Ovary (tissue), 9 donors: ENCODE data around the gene CHD6. TPM values are rescaled to one million over a fixed set of nuclear protein-coding genes. Genes with fewer than 3 reads are reported as not detected.

Experiments used
- DNase-seq, 5 donors: peaks; one replicate each; pipeline ENCODE4 v3.0.0-alpha.2; 2019 to 2020
- H3K27ac ChIP-seq, 2 donors: fragments of 200-600 bp; one replicate each; pipeline versions ENCODE4 v1.5.1 to v1.8.0; 2019 to 2022
- H3K27me3 ChIP-seq: fragments of 200-600 bp; one replicate; pipeline ENCODE4 v1.8.0; 2022
- H3K36me3 ChIP-seq: fragments of 200-600 bp; sonication (generic); one replicate; pipeline ENCODE4 v1.5.1; 2019
- H3K4me1 ChIP-seq: one replicate; pipeline ENCODE4 v1.8.1; 2013; ENCODE audit warnings: mild to moderate bottlenecking, moderate library complexity; ENCODE audit not compliant: insufficient read depth
- H3K4me3 ChIP-seq: fragments of 200-600 bp; sonication (generic); one replicate; pipeline ENCODE4 v1.5.1; 2017
- H3K9me3 ChIP-seq, 2 donors: fragments of 200-600 bp in 1 of 2; sonication (generic) in 1 of 2; one replicate each; pipeline versions ENCODE4 v1.5.1 to v1.8.1; 2013 to 2019; ENCODE audit warnings: mild to moderate bottlenecking in 1 of 2, moderate library complexity in 1 of 2
- CTCF ChIP-seq, 3 donors: fragments of 450-650 bp in 2 of 3; fragments of 200-600 bp in 1 of 3; IDR thresholded peaks; one replicate each; pipeline versions ENCODE4 v1.5.1 to v1.8.0; 2016 to 2022; ENCODE audit warnings: antibody characterized with exemption in 3 of 3, mild to moderate bottlenecking in 1 of 3
- EP300 ChIP-seq: sonication (generic); formaldehyde crosslinking; IDR thresholded peaks from one replicate; pipeline ENCODE4 v1.6.1; 2017; ENCODE audit warnings: antibody characterized with exemption
- POLR2A ChIP-seq: fragments of 450-650 bp; IDR thresholded peaks from one replicate; pipeline ENCODE4 v1.6.1; 2017; ENCODE audit warnings: antibody characterized with exemption, mild to moderate bottlenecking, moderate library complexity
- WGBS, 3 donors: extraction: QIAGEN DNeasy Blood & Tissue Kit in 1 of 3; methylation state at CpG; one replicate each; pipeline versions ENCODE4 v1.1.5 to v1.1.7; 2013 to 2017; 5-methylcytosine and 5-hydroxymethylcytosine counted together
- intact Hi-C, 4 donors: fragments of 100-400 bp; cut with DNase I; formaldehyde crosslinking; loops; one replicate each; pipeline versions ENCODE4 v1.11.0 to v1.15.1; 2022 to 2023
- polyA plus RNA-seq, 2 donors: library from polyadenylated mRNA; stranded (reverse); fragments of 200-250 nt in 1 of 2; fragments of 350-450 nt in 1 of 2; fragmentation: Illumina TruSeq in 1 of 2; extraction: RNeasy Lipid Tissue Mini Kit (QIAGEN cat#74804) in 1 of 2; gene quantifications; one replicate each; pipeline ENCODE4 v1.2.3, GENCODE V29; 2013 to 2014
- total RNA-seq, 7 donors: library from RNA; depleted of rRNA in 2 of 7; stranded (reverse); fragments of >200 nt in 2 of 7; fragmentation: NEBNext Ultra II Directional in 3 of 7; extraction: Animal tissue kit (Norgen Biotek cat#: 25700) in 3 of 7; gene quantifications; one replicate each; pipeline versions ENCODE4 v1.1.0 to v1.2.4, GENCODE V29; 2016 to 2023
- donor health status: DM: no; HTN: no; CAD: no; lungs with moderate emphysema.
- donor health status: DM: no; HTN: no; CAD: no.
- donor health status: Bipolar disorder and iron deficiency.
- donor health status: DM: yes; HTN: yes; CAD: no.
- donor health status: DM: no; HTN: no; CAD: no.
- donor health status: DM: yes; HTN: yes; CAD: no.

Gene CHD6
- total and polyA plus RNA-seq, 9 donors = 12.1 to 82.4 (median 52.7) TPM

- H3K27ac ChIP-seq = no peak overlapping the region
- WGBS, 3 donors = 69 to 79% (median 73%) methylated on average over 5 of the region's 5 CpGs
- H3K27me3 ChIP-seq = no peaks in the 10 kb centered on the region
- no peak overlapping the region for H3K4me3 ChIP-seq
- intact Hi-C loops = no loop called here
- no peak for TF ChIP-seq EP300
- TF ChIP-seq POLR2A = no peak
- no peak for TF ChIP-seq CTCF (IDR thresholded peaks at IDR 0.05)
- H3K9me3 ChIP-seq = peaks cover 0 to 5% of the 10 kb centered on the region in 2 donors
- peak in 1 of 5 donors; percentile 2 for DNase-seq
- H3K36me3 ChIP-seq = no peaks in the 10 kb centered on the region
- H3K4me1 ChIP-seq = peaks cover 2% of the 10 kb centered on the region
These were observed 248.0 kb downstream of the CHD6 start for GRCh38 chr20:41370176-41370575.

GRCh38 chr20:41369673-41370072 lies 248.5 kb downstream of the CHD6 start:
- H3K9me3 ChIP-seq = peaks cover 0 to 5% of the 10 kb centered on the region in 2 donors
- TF ChIP-seq POLR2A (no peak), EP300 (no peak), CTCF (IDR thresholded peaks at IDR 0.05) (no peak)
- intact Hi-C loops = no loop called here
- peaks cover 2% of the 10 kb centered on the region for H3K4me1 ChIP-seq
- no peak overlapping the region for H3K27ac ChIP-seq
- H3K36me3 ChIP-seq = no peaks in the 10 kb centered on the region
- peak in 1 of 5 donors; percentile 2 for DNase-seq
- WGBS, 3 donors = 74 to 84% (median 78%) methylated on average over 2 of the region's 2 CpGs
- H3K4me3 ChIP-seq = no peak overlapping the region
- H3K27me3 ChIP-seq = no peaks in the 10 kb centered on the region

- Histone ChIP-seq H3K9me3 (peaks cover 0 to 5% of the 10 kb centered on the region in 2 donors), H3K4me1 (no peaks in the 10 kb centered on the region), H3K4me3 (no peak overlapping the region), H3K27me3 (no peaks in the 10 kb centered on the region), H3K27ac (no peak overlapping the region), H3K36me3 (no peaks in the 10 kb centered on the region)
- intact Hi-C loops = no loop called here
- peak in 1 of 5 donors; percentile 1 for DNase-seq
- WGBS, 3 donors = 91 to 95% (median 93%) methylated on average over 3 of the region's 3 CpGs
- TF ChIP-seq POLR2A (no peak), EP300 (no peak), CTCF (IDR thresholded peaks at IDR 0.05) (no peak)
These were observed 250.2 kb downstream of the CHD6 start for GRCh38 chr20:41367956-41368355.

GRCh38 chr20:41367393-41367695 lies 250.8 kb downstream of the CHD6 start:
- no peak for DNase-seq
- H3K4me3 ChIP-seq = no peak overlapping the region
- no peak overlapping the region for H3K27ac ChIP-seq
- H3K36me3 ChIP-seq = no peaks in the 10 kb centered on the region
- peaks cover 0 to 5% of the 10 kb centered on the region in 2 donors for H3K9me3 ChIP-seq
- WGBS, 3 donors = 86 to 89% (median 88%) methylated on average over 13 of the region's 13 CpGs
- H3K27me3 ChIP-seq = no peaks in the 10 kb centered on the region
- intact Hi-C loops = no loop called here
- no peak for TF ChIP-seq POLR2A
- TF ChIP-seq EP300 = no peak
- TF ChIP-seq CTCF (IDR thresholded peaks at IDR 0.05) = no peak
- H3K4me1 ChIP-seq = peaks cover 1% of the 10 kb centered on the region
